Endodermal cell (in vitro differentiated cells): ENCODE measurements around the gene STAMBP. TPM values are rescaled to one million over a fixed set of nuclear protein-coding genes. Genes with fewer than 3 reads are reported as not detected.

Source experiments
- DNase-seq: peaks from one replicate; pipeline ENCODE4 v3.0.0-alpha.2; 2017
- H3K27ac ChIP-seq: 2 replicates; pipeline ENCODE4 v1.5.1; 2013; ENCODE audit warnings: mild to moderate bottlenecking, low read depth, low read length, moderate library complexity
- H3K27me3 ChIP-seq: 2 replicates; pipeline ENCODE4 v1.6.1; 2013; ENCODE audit warnings: mild to moderate bottlenecking, low read length, moderate library complexity; ENCODE audit not compliant: insufficient read depth, control insufficient read depth, poor library complexity, severe bottlenecking
- H3K36me3 ChIP-seq: 2 replicates; pipeline ENCODE4 v1.7.0; 2013; ENCODE audit warnings: mild to moderate bottlenecking, low read length, moderate library complexity; ENCODE audit not compliant: control insufficient read depth, insufficient read depth
- H3K4me1 ChIP-seq: one replicate; pipeline ENCODE4 v1.7.0; 2013; ENCODE audit warnings: low read length; ENCODE audit not compliant: control insufficient read depth, insufficient read depth
- H3K4me3 ChIP-seq: 2 replicates; pipeline ENCODE4 v1.5.1; 2013; ENCODE audit warnings: mild to moderate bottlenecking, low read length, moderate library complexity
- H3K9ac ChIP-seq: 2 replicates; pipeline ENCODE4 v1.6.1; 2013; ENCODE audit warnings: mild to moderate bottlenecking, low read length, moderate library complexity; ENCODE audit not compliant: poor library complexity, severe bottlenecking; ENCODE audit errors: extremely low read depth
- H3K9me3 ChIP-seq: 2 replicates; pipeline ENCODE4 v1.6.1; 2013; ENCODE audit warnings: mild to moderate bottlenecking, low read length, moderate library complexity; ENCODE audit not compliant: control insufficient read depth
- H3K27ac Mint-ChIP-seq: 2 replicates; pipeline ENCODE4 v1.8.0; 2020; ENCODE audit warnings: mixed read lengths
- H3K27me3 Mint-ChIP-seq: 2 replicates; pipeline ENCODE4 v1.8.0; 2021; ENCODE audit warnings: mild to moderate bottlenecking, mixed read lengths; ENCODE audit not compliant: insufficient read depth
- H3K36me3 Mint-ChIP-seq: 2 replicates; pipeline ENCODE4 v1.8.0; 2020; ENCODE audit warnings: low read depth, mixed read lengths
- H3K4me1 Mint-ChIP-seq: 2 replicates; pipeline ENCODE4 v1.8.0; 2020; ENCODE audit warnings: mixed read lengths
- H3K4me3 Mint-ChIP-seq: 2 replicates; pipeline ENCODE4 v1.8.0; 2020; ENCODE audit warnings: mild to moderate bottlenecking, moderate library complexity, mixed read lengths
- H3K9me3 Mint-ChIP-seq: 2 replicates; pipeline ENCODE4 v1.8.0; 2020; ENCODE audit warnings: mild to moderate bottlenecking, mixed read lengths
- CTCF ChIP-seq: fragments of 200-600 bp; sonication (generic); conservative IDR thresholded peaks from 2 replicates; pipeline ENCODE4 v1.5.0; 2021; ENCODE audit warnings: antibody characterized with exemption, mild to moderate bottlenecking
- WGBS, 2 experiments: methylation state at CpG; one replicate each; pipeline versions ENCODE4 v1.1.5 to v1.1.7; 2013; ENCODE audit warnings: missing lambda C conversion rate in 2 of 2, mixed read lengths in 1 of 2; ENCODE audit not compliant: insufficient coverage in 1 of 2, insufficient read length in 1 of 2; 5-methylcytosine and 5-hydroxymethylcytosine counted together
- total RNA-seq, 2 donors: library from RNA; stranded (reverse); fragmentation: NEBNext Ultra II Directional in 1 of 2; extraction: Animal tissue kit (Norgen Biotek cat#: 25700) in 1 of 2; gene quantifications; 2 replicates in 1 of 2; 3 replicates in 1 of 2; pipeline ENCODE4 v1.2.1, GENCODE V29; 2021

Gene STAMBP
- total RNA-seq, 2 donors from 2014 or later: 41.6 to 42.4 TPM

DNA sequence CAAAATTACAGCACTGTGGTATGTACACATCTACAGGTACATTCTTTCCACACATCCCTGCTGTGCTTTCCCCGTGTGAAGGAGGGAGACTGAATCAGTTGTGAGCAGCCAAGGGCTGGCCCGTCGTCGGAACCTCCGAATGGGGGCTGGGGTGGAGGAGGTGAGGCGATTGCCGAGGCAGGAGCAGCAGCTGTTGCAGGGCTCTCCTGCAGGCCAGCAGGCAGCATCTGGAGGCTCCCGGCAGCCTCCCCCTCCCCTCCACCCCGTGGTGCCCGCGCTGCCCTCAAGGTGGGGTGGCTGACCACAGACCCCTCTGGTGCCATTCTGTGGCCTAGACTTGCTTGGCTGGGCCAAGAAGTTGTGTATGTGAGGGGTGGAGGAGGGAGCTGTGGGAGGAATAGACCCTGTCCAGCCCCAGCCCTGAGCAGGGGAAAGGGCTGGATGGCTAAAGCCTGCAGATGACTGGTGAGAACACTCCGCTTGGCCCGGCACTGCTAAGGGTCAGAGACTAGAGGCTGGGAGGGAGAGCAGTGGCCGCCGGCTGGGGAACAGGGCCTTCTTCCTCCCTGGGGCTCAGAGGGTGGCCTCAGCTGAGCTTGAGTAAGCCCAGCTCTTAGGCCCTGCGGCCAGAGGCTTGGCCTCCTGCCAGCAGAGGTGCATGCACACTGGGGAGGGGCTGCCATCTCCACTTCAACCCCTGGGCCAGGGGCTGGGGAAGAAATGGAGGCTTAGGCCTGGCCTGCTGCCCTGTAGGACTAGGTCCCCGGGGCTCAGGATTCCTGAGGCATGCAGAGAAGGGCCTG lies 7.6 kb downstream of the STAMBP start:
- WGBS, 2 experiments: 93 to 98% methylated on average over 5 to 17 of the region's 17 CpGs
- Mint-ChIP-seq H3K9me3 (no peaks in the 10 kb centered on the region), H3K36me3 (peaks cover 34% of the 10 kb centered on the region), H3K27ac (no peak overlapping the region), H3K4me3 (no peak overlapping the region), H3K27me3 (no peaks in the 10 kb centered on the region), H3K4me1 (no peaks in the 10 kb centered on the region)
- no peak overlapping the region for H3K27ac ChIP-seq
- no peaks in the 10 kb centered on the region for H3K9me3 ChIP-seq
- H3K4me1 ChIP-seq: no peaks in the 10 kb centered on the region
- peaks cover 62% of the 10 kb centered on the region for H3K36me3 ChIP-seq
- no peak for DNase-seq
- H3K27me3 ChIP-seq: no peaks in the 10 kb centered on the region
- TF ChIP-seq CTCF: no peak
- H3K4me3 ChIP-seq: no peak overlapping the region
- no peak overlapping the region for H3K9ac ChIP-seq

- no peak for TF ChIP-seq CTCF
- DNase-seq: no peak
- no peaks in the 10 kb centered on the region for H3K27me3 ChIP-seq
- Mint-ChIP-seq H3K27me3 (no peaks in the 10 kb centered on the region), H3K4me1 (no peaks in the 10 kb centered on the region), H3K4me3 (no peak overlapping the region), H3K9me3 (no peaks in the 10 kb centered on the region), H3K27ac (no peak overlapping the region), H3K36me3 (peaks cover 22% of the 10 kb centered on the region)
- peaks cover 58% of the 10 kb centered on the region for H3K36me3 ChIP-seq
- no peak overlapping the region for H3K9ac ChIP-seq
- no peak overlapping the region for H3K4me3 ChIP-seq
- no peak overlapping the region for H3K27ac ChIP-seq
- no peaks in the 10 kb centered on the region for H3K4me1 ChIP-seq
- 89 to 96% methylated on average over 4 of the region's 4 CpGs for WGBS, 2 experiments
- no peaks in the 10 kb centered on the region for H3K9me3 ChIP-seq
Measured at GRCh38 chr2:73837847-73838585, 9.3 kb downstream of the STAMBP start.

DNA sequence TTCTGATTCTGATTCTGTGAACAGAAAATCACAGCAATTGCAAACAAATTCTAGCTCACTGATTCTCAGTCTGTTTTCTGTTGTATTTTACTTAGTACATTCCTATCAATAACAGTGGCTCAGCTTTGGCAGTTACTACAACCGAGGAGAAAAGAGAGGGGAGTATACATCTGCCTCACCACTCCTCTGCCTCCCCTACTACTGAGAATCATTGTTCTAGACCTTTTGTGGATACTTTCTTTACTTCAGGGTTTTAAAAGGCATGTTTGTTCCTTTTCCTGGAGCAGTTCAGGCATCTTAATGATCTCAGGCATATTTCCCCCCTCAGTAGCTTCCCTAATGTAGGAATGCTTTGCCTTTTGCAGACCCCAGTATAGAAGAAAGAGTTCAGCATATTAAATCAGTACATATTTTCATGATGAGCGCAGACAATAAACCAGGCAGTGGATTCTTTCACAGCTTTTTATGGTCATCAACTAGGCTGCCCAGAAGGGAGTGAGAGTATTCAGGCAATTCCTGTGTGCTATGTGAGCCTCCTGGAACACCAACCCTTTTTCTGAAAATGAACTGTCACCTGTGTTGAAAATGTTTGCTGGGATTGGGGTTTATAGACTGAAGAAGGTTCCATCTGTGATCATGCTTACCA lies 10.3 kb downstream of the STAMBP start:
- Histone ChIP-seq H3K9me3 (no peaks in the 10 kb centered on the region), H3K27me3 (no peaks in the 10 kb centered on the region), H3K9ac (no peak overlapping the region), H3K36me3 (peaks cover 57% of the 10 kb centered on the region), H3K4me1 (no peaks in the 10 kb centered on the region), H3K27ac (no peak overlapping the region), H3K4me3 (no peak overlapping the region)
- no peak for TF ChIP-seq CTCF
- no peaks in the 10 kb centered on the region for H3K27me3 Mint-ChIP-seq
- no peak for DNase-seq
- 90 to 100% methylated on average over 1 to 2 of the region's 2 CpGs for WGBS, 2 experiments
- no peaks in the 10 kb centered on the region for H3K4me1 Mint-ChIP-seq
- H3K36me3 Mint-ChIP-seq: peaks cover 19% of the 10 kb centered on the region
- no peak overlapping the region for H3K27ac Mint-ChIP-seq
- no peaks in the 10 kb centered on the region for H3K9me3 Mint-ChIP-seq
- no peak overlapping the region for H3K4me3 Mint-ChIP-seq
